Spleen (tissue), 3 donors: ENCODE measurements around the gene DSCAML1.

Source experiments
- POLR2A ChIP-seq, 3 donors: fragments of 450-650 bp; IDR thresholded peaks; one replicate each; pipeline ENCODE4 v1.5.1; 2017; ENCODE audit warnings: antibody characterized with exemption in 3 of 3, mild to moderate bottlenecking in 1 of 3
- POLR2AphosphoS5 ChIP-seq, 3 donors: sonication (generic); formaldehyde crosslinking; IDR thresholded peaks; one replicate each; pipeline ENCODE4 v1.5.1; 2017; ENCODE audit warnings: antibody characterized with exemption in 3 of 3

DNA sequence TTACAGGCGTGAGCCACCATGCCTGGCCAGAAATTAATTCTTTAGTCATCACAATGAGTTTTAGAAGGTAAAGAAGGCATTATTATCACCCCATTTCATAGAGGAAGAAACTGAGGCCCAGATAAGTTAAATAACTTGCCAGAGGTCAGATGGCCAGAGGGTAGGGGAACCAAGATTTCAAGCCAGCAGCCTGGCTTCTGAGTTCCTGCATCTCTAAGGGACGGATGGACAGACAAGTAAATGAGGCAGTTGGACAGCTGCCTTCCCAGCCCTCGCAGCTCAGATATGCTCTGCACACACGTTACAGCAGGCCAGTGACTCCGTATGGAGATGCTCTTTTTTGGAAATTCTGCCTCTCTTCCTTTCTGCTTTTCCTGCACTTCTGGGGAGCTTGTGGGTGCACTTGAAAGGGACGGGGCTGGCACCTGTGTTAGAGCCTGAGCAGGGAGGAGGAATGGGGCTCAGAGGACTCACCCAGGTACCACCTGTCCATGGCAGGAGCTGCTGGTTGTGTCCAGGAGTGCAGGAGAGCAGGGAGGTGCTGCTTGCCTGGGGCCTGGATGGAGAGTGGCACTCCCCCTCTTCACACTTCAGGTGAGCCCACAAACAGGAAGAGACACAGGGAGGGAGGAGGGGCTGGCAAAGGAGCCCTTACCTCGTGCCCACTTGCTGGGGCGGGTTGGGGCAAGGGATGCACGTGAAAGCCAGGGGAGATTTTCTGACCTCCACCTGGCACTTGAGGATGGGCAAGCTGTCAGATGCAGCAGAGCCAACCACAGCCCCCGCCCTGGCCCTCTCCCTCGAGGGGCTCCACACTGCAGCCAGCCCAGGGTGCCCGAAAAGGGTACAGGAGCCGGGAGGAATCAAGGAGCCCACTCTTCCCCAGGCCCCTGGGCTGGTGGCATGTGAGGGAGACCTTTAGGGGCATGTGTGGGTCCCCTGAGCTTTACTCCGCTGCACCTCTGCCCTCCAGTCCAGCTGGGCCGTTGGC lies 30.8 kb upstream of the DSCAML1 start:
- TF ChIP-seq POLR2AphosphoS5 (IDR thresholded peaks at IDR 0.05) (peak in 2 of 3 donors; percentile 3 to 9), POLR2A (IDR thresholded peaks at IDR 0.05) (no peak)
